Measurements from ENCODE around the gene CDKN2B.
"Not testable (repeated sequence)": the region's sequence is repeated elsewhere in the genome, so short reads cannot be mapped to it uniquely, and the experiment has no call there.

The CDKN2B gene

DNA sequence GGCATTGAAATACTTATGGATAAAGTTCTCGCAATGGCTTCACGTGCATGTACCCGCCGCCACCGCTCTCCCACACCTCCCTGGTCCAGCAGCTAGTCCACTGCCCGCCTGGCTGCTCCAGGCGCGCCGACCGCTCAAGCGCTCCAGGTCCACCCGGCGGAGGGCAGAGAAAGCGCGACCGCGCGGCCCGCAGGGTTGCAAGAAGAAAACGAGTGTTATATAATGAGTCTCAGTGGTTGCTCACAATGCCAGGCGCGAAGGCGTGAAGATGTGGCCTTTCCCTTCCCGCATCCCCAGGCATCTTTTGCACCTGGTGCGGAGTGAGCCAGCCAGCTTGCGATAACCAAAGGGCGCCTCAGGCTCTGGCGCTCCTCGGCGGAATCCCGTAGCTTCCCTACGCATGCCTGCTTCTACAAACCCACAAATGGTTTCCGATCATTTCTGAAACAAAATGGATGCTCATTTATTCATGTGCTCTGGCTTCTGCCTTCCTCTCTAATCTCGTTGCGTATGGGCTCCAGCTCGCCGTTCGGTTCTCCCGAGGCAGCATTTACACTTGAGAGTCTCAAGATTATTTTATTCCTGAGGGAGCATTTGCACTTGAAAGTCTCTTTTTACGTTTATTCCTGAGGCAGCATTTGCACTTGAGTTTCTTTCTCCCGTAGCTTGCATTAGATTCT, 40.6 kb downstream of the CDKN2B start:
- no peak for FAIRE-seq

DNA sequence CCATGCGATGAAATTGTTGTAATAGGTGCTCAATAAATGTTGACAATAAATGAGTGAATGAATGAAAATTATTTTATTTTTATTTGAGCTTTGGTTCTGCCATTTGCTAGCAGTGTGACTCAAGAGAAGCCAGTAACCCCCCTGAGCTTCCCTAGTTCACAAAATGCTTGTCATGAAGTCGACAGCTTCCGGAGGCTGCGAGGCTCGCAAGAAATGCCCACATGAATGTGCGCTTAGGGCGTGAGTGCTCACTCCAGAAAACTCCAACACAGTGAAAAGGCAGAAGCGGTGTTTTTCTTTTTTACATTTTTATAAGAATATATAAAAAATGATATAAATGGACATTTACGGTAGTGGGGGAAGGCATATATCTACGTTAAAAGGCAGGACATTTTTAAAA, 41.4 kb downstream of the CDKN2B start:
- FAIRE-seq, result no peak

DNA sequence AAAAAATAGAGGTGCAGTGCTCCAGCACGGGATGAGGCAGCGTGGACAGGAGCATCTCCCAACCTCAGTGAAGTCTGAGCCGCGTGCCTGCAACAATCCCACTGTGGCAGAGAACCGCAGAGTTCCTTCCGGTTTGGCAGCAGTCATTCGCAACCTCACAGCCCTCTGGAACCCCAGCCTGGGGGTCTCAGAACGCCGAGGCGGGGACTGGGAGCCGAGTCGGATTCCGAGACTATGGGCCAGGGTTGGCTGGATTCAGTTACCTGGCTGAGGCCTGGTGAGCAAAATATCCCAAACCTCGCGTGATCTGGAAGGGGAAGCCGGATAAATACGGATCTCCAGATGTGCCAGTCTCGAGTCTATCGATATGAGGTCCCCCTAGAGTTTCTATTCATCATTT, 41.9 kb downstream of the CDKN2B start:
- no peak for FAIRE-seq

DNA sequence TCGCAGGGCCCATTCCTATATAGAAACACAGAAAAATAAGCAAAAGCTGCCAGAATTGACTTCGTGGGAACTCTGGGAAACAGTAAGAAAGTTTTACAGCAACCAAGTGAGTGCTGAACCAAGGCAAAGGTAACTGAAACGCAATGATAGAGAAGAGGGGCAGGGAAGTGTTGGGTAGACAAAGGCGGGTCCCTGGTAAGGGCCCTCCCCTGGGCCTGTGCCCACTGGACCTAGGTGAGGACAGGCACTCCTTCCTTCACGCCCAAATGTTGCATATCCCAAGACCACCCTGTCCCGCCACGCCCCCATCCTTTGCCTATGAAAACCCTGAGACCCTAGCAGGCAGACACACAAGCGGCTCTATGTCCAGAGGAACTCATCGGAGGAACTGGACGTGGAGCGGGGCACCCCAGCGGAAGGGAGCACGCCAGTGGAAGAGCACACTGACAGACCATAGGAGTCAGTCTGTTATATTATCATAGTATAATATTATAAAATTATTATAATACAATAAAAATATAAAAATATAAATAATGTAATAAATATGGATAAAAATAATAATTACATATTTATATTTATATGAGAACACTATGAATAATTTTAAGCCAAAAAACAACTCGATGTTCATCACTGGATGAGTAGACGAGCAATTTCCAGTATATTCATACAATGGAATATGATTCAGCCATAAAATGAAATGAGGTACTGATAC, 42.8 kb downstream of the CDKN2B start:
- FAIRE-seq, result no peak

DNA sequence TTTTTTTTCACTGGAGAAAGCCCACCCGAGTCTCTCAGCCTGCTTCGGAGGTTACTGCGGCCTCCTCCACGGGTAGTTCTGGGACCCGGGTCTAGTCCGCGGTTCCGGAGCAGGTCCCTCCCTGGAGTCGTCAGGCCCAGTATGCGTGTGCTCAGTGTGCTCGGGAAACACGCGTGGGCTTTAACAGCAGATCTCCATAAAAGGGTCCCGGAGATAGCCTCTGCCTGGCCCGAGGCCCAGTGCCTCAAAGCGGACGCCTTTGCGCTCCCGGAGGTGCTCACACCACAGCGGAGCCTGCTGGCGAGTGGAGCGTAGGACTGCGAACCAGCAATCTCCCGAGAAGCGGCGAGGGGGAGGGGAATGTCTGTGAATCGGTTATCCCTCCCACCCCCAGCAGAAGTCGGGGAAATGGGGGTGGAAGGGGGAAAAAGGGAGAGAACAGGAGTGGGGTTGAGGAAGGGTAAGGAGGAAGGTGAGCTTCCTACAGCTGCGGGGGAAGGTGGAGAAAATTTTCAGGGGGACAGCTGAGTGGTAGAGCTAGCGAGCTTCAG, 43.6 kb downstream of the CDKN2B start:
- no peak for FAIRE-seq

DNA sequence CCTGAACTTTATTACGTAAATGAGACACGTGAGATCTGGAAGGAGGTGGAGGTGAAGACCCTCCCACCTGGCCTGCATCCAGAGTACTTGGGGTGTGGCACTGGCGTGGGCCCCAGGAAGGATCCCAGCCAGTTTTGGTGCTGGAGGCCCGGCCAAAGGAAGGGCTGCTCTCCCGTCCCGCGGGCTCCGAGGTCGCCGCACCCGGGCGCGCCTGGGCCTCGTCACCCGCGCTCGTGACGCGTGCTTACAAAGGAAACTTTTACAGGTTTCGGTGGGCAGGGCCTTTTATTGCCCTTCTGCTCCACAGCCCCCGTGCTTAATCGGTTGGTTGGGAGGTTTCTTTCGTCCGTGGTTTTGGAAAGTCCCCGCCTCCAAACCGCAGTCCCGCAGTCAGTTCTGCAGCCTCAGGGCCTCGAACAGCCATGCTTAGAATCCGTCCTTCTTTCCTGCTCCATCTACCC, 44.1 kb downstream of the CDKN2B start:
- FAIRE-seq, result no peak

DNA sequence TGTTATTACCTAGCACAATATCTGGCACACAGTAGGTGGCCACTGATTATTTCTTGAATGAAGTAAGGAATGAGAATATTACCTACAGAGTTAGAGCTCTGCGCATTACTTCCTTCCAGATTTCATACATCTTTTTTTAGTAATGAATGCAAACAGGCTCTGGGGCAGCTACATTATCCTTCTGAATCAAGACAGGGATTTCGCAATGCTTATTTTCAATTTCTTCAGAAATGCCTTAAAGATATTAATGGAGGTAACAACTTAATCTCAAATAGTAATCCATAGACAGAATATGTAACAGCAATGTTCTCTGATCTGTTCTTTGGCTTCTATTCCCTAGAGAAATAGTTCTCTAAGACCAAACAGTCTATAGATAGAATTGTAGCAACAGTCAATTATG, 47.5 kb downstream of the CDKN2B start:
- no peak for FAIRE-seq

DNA sequence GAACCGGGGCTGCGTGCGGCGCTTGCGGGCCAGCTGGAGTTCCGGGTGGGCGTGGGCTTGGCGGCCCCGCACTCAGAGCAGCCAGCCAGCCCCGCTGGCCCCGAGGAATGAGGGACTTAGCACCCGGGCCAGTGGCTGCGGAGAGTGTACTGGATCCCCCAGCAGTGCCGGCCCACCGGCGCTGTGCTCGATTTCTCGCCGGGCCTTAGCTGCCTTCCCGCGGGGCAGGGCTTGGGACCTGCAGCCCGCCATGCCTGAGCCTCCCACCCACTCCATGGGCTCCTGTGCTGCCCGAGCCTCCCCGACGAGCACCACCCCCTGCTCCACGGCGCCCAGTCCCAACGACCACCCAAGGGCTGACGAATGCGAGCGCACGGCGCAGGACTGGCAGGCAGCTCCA, 49.8 kb downstream of the CDKN2B start:
- not testable (repeated sequence) for FAIRE-seq

DNA sequence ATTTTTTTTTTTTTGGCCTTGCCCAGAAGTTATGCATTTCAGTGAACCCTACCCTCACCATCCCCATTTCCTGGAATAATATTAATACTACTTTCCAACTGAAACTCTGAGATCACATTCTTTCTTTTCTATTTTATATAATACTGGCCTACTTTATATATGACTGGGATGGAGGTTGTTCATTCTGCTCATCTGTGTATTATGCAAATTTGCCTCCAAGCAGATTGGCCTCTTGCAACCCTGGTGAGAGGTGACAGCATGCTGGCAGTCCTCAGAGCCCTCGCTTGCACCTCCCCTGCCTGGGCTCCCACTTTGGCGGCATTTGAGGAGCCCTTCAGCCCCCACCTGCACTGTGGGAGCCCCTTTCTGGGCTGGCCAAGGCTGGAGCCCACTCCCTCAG, 50.3 kb downstream of the CDKN2B start:
- FAIRE-seq, result no peak
